SJSA1 (cell line): ENCODE results near the gene TARS2. TPM values are rescaled to one million over a fixed set of nuclear protein-coding genes. Genes with fewer than 3 reads are reported as not detected.

Source experiments
- DNase-seq, 2 experiments: peaks; one replicate each; pipeline ENCODE4 v3.0.0-alpha.2; 2015 to 2020; ENCODE audit warnings: low spot score in 2 of 2, low read depth in 1 of 2
- H3K27ac ChIP-seq: fragments of 250-450 bp; sonication (Bioruptor Pico); 2 replicates; pipeline ENCODE4 v1.5.1; 2020; ENCODE audit warnings: mild to moderate bottlenecking, moderate library complexity
- H3K27me3 ChIP-seq: fragments of 250-450 bp; sonication (Bioruptor Pico); replicated peaks from 2 replicates; pipeline ENCODE4 v1.5.1; 2020; ENCODE audit warnings: mild to moderate bottlenecking, moderate library complexity
- H3K36me3 ChIP-seq: fragments of 250-450 bp; sonication (Bioruptor Pico); 2 replicates; pipeline ENCODE4 v1.5.1; 2020; ENCODE audit warnings: mild to moderate bottlenecking
- H3K4me1 ChIP-seq: fragments of 250-450 bp; sonication (Bioruptor Pico); replicated peaks from 2 replicates; pipeline ENCODE4 v1.6.1; 2021; ENCODE audit warnings: mild to moderate bottlenecking
- H3K4me3 ChIP-seq: fragments of 250-450 bp; sonication (Bioruptor Pico); 2 replicates; pipeline ENCODE4 v1.5.1; 2020; ENCODE audit warnings: mild to moderate bottlenecking
- H3K9me3 ChIP-seq: fragments of 250-450 bp; sonication (Bioruptor Pico); replicated peaks from 2 replicates; pipeline ENCODE4 v1.5.1; 2020; ENCODE audit warnings: mild to moderate bottlenecking
- total RNA-seq: library from RNA; depleted of rRNA; stranded (reverse); fragments of >200 nt; shearing (Covaris generic); gene quantifications from 2 replicates; pipeline ENCODE4 v1.2.3, GENCODE V29; 2014

TARS2 gene
- total RNA-seq, 1 experiment from 2014 or later: 8.7 TPM

- H3K27me3 ChIP-seq: peaks cover 15% of the 10 kb centered on the region
- no peaks in the 10 kb centered on the region for H3K36me3 ChIP-seq
- no peak for DNase-seq
- no peak overlapping the region for H3K4me3 ChIP-seq
- no peak overlapping the region for H3K27ac ChIP-seq
- H3K4me1 ChIP-seq: peaks cover 26% of the 10 kb centered on the region
- no peaks in the 10 kb centered on the region for H3K9me3 ChIP-seq
Measured at GRCh38 chr1:150479370-150479769, 7.8 kb upstream of the TARS2 start.

- no peak for DNase-seq
Measured at GRCh38 chr1:150479927-150480352, 7.3 kb upstream of the TARS2 start.

GRCh38 chr1:150484431-150484830, 2.8 kb upstream of the TARS2 start:
- H3K27me3 ChIP-seq: peaks cover 4% of the 10 kb centered on the region
- peaks cover 12% of the 10 kb centered on the region; the same call in 1 of the 2 replicates for H3K4me1 ChIP-seq
- H3K9me3 ChIP-seq: no peaks in the 10 kb centered on the region
- H3K36me3 ChIP-seq: peaks cover 8% of the 10 kb centered on the region
- H3K4me3 ChIP-seq: no peak overlapping the region
- no peak for DNase-seq
- H3K27ac ChIP-seq: no peak overlapping the region

More at GRCh38 chr1:150479927-150480352, 7.3 kb upstream of the TARS2 start:
- H3K27ac ChIP-seq: no peak overlapping the region
- H3K4me1 ChIP-seq: peaks cover 30% of the 10 kb centered on the region
- H3K36me3 ChIP-seq: no peaks in the 10 kb centered on the region
- H3K4me3 ChIP-seq: no peak overlapping the region
- H3K27me3 ChIP-seq: peaks cover 15% of the 10 kb centered on the region
- H3K9me3 ChIP-seq: no peaks in the 10 kb centered on the region

GRCh38 chr1:150484861-150485260, 2.4 kb upstream of the TARS2 start:
- H3K27ac ChIP-seq: no peak overlapping the region

GRCh38 chr1:150487763-150488115, 520 bp downstream of the TARS2 start:
- Histone ChIP-seq H3K4me3 (peak overlapping the region; percentile 55), H3K27me3 (no peaks in the 10 kb centered on the region), H3K27ac (0 out of 2 replicates have a peak overlapping the region, but pooled peaks have one; percentile 1), H3K4me1 (peaks cover 12% of the 10 kb centered on the region; the same call in 1 of the 2 replicates), H3K9me3 (no peaks in the 10 kb centered on the region), H3K36me3 (peaks cover 26% of the 10 kb centered on the region)
- DNase-seq: no peak

More at GRCh38 chr1:150484861-150485260, 2.4 kb upstream of the TARS2 start:
- Histone ChIP-seq H3K9me3 (no peaks in the 10 kb centered on the region), H3K27me3 (no peaks in the 10 kb centered on the region; the same call in 1 of the 2 replicates), H3K4me1 (peaks cover 12% of the 10 kb centered on the region; the same call in 1 of the 2 replicates), H3K36me3 (peaks cover 10% of the 10 kb centered on the region), H3K4me3 (no peak overlapping the region)
- no peak for DNase-seq

GRCh38 chr1:150493175-150493574, 6.0 kb downstream of the TARS2 start:
- Histone ChIP-seq H3K27ac (no peak overlapping the region), H3K9me3 (no peaks in the 10 kb centered on the region), H3K4me1 (peaks cover 2% of the 10 kb centered on the region; the same call in 1 of the 2 replicates), H3K4me3 (no peak overlapping the region), H3K27me3 (no peaks in the 10 kb centered on the region), H3K36me3 (peaks cover 54% of the 10 kb centered on the region)
- no peak for DNase-seq

- H3K4me1 ChIP-seq: no peaks in the 10 kb centered on the region
- no peak for DNase-seq
- peaks cover 41% of the 10 kb centered on the region for H3K36me3 ChIP-seq
- H3K9me3 ChIP-seq: no peaks in the 10 kb centered on the region
- no peak overlapping the region for H3K27ac ChIP-seq
- no peaks in the 10 kb centered on the region for H3K27me3 ChIP-seq
- H3K4me3 ChIP-seq: no peak overlapping the region
Measured at GRCh38 chr1:150498342-150498741, 11.1 kb downstream of the TARS2 start.

- Histone ChIP-seq H3K27me3 (no peaks in the 10 kb centered on the region), H3K27ac (no peak overlapping the region), H3K36me3 (peaks cover 50% of the 10 kb centered on the region), H3K4me3 (no peak overlapping the region), H3K9me3 (no peaks in the 10 kb centered on the region), H3K4me1 (peaks cover 20% of the 10 kb centered on the region)
- DNase-seq: no peak
Measured at GRCh38 chr1:150505431-150505830, 18.2 kb downstream of the TARS2 start.

- peak; percentile 76 to 83 for DNase-seq
- H3K36me3 ChIP-seq: peaks cover 70% of the 10 kb centered on the region
- H3K9me3 ChIP-seq: no peaks in the 10 kb centered on the region
Measured at GRCh38 chr1:150507912-150508864, 21.0 kb downstream of the TARS2 start, which contains the start of gene ECM1. ECM1 (plus strand) TSS chr1:150508109; CDS start chr1:150508210, 101 bp downstream.

GRCh38 chr1:150508982-150509381, 21.8 kb downstream of the TARS2 start:
- Histone ChIP-seq H3K27me3 (no peaks in the 10 kb centered on the region), H3K27ac (peak overlapping the region; percentile 66; the same call in 1 of the 2 replicates), H3K36me3 (peaks cover 70% of the 10 kb centered on the region), H3K4me3 (peak overlapping the region; percentile 32), H3K4me1 (peaks cover 20% of the 10 kb centered on the region), H3K9me3 (no peaks in the 10 kb centered on the region)
- DNase-seq: no peak

More at GRCh38 chr1:150507912-150508864, 21.0 kb downstream of the TARS2 start, which contains the start of gene ECM1:
- peaks cover 20% of the 10 kb centered on the region for H3K4me1 ChIP-seq
- H3K4me3 ChIP-seq: peak within 1 kb of the TSS; percentile 32
- H3K27ac ChIP-seq: peak within 1 kb of the TSS; percentile 66
- no peaks in the 10 kb centered on the region for H3K27me3 ChIP-seq

- H3K27me3 ChIP-seq: no peaks in the 10 kb centered on the region
- no peak overlapping the region for H3K4me3 ChIP-seq
- peaks cover 56% of the 10 kb centered on the region for H3K36me3 ChIP-seq
- peaks cover 33% of the 10 kb centered on the region for H3K4me1 ChIP-seq
- H3K9me3 ChIP-seq: no peaks in the 10 kb centered on the region
- H3K27ac ChIP-seq: no peak overlapping the region
- DNase-seq: no peak
Measured at GRCh38 chr1:150511551-150511950, 24.3 kb downstream of the TARS2 start.

GRCh38 chr1:150511985-150512660, 24.9 kb downstream of the TARS2 start:
- Histone ChIP-seq H3K27me3 (no peaks in the 10 kb centered on the region), H3K9me3 (no peaks in the 10 kb centered on the region), H3K4me3 (no peak overlapping the region), H3K4me1 (peaks cover 35% of the 10 kb centered on the region), H3K36me3 (peaks cover 50% of the 10 kb centered on the region), H3K27ac (no peak overlapping the region)
- DNase-seq: no peak

GRCh38 chr1:150512846-150513245, 25.6 kb downstream of the TARS2 start:
- no peak overlapping the region for H3K4me3 ChIP-seq
- H3K9me3 ChIP-seq: no peaks in the 10 kb centered on the region
- peaks cover 49% of the 10 kb centered on the region for H3K36me3 ChIP-seq
- H3K4me1 ChIP-seq: peaks cover 30% of the 10 kb centered on the region
- no peak for DNase-seq
- no peak overlapping the region for H3K27ac ChIP-seq
- H3K27me3 ChIP-seq: no peaks in the 10 kb centered on the region
